Measurements from ENCODE around the gene BEST4.
"Not testable (repeated sequence)": the region's sequence is repeated elsewhere in the genome, so short reads cannot be mapped to it uniquely, and the experiment has no call there.

BEST4 gene

DNA sequence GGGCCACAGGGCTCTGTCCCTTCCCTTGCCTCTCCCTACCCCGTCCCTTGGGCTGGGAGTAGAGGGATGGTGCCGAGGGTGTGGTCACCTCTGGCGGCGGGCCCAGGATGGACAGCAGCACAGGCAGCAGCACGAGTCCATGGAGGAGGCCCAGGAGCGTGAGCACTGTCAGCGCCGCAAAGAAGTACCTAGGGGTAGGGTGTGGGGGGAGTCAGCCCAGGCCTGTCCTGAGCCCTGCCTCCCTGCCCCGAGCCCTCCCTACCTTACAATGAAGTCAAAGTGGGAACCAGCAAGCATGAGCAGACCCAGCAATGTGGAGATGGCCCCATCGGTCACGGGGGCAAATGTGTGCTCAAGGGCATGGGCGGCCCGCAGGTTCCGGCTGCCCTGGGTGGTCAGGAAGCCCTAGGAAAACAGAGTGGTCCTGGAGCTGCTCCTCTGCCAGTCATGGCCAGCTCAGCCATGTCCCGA is 35.0 kb upstream of the BEST4 start:
- Mint-ChIP-seq H3K27me3 (ENCODE audit: low read depth) (no peaks in the 10 kb centered on the region), H3K4me3 (no peak overlapping the region), H3K4me1 (ENCODE audit: low read depth) (peaks cover 26% of the 10 kb centered on the region), H3K27ac (no peak overlapping the region), H3K36me3 (ENCODE audit: low read depth) (peaks cover 2% of the 10 kb centered on the region), H3K9me3 (no peaks in the 10 kb centered on the region)

DNA sequence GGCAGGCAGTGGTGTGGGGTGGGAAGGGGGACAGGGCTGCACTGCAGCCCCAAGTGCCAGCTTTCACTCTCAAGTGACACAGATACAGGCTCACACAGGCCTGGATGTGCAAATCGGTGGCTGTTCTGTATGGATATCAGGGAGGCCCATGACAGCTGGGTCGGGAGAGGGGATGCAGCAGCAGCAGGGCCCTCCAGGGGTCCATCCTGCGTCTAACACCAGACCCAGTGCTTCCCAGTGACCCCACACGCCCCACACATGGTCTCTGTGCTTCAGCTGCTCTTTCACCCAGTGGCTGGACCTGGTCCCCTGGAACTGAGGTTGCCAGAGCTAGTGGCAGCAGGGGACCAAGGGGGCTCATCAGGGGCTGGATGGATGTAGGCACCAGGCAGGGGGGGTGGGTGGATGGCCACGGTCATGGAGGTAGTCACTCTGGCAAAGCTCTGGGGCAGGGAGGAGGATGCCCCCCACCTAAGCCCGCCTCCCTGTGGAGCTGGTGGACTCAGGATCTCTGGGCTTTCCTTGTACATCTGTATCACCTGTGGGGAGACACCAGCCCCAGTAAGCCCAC is 34.2 kb upstream of the BEST4 start:
- Mint-ChIP-seq H3K4me3 (no peak overlapping the region), H3K27ac (no peak overlapping the region), H3K27me3 (ENCODE audit: low read depth) (no peaks in the 10 kb centered on the region), H3K9me3 (no peaks in the 10 kb centered on the region), H3K36me3 (ENCODE audit: low read depth) (peaks cover 6% of the 10 kb centered on the region), H3K4me1 (ENCODE audit: low read depth) (peaks cover 31% of the 10 kb centered on the region)

DNA sequence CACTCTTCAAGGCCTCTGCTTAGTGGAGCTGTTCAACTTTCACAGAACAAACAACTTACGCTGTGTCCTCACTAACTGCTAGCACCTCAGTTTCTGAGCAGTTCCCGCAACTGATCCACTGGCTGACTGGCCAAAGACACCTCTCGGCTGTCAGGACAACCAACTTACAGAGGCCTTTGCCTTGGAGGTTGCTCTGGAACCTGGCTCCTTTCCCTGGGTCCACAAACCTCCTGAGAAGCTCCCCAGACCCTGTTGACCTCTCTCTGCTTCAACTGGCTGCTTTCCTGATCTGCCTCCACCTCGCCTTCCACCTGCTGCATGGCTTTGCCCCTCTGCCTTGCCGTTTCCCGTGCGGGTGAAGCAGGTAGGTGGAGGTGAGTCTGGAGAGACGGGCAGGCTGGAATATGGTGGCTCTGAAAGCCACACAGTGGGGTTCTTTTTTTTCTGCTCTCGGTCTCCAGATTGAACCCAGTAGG is 33.3 kb upstream of the BEST4 start:
- no peaks in the 10 kb centered on the region for H3K9me3 Mint-ChIP-seq
- H3K27me3 Mint-ChIP-seq (ENCODE audit: low read depth): no peaks in the 10 kb centered on the region
- peak overlapping the region; percentile 87 for H3K4me3 Mint-ChIP-seq
- peaks cover 30% of the 10 kb centered on the region for H3K4me1 Mint-ChIP-seq (ENCODE audit: low read depth)
- peak overlapping the region; percentile 43 for H3K27ac Mint-ChIP-seq
- H3K36me3 Mint-ChIP-seq (ENCODE audit: low read depth): peaks cover 6% of the 10 kb centered on the region

DNA sequence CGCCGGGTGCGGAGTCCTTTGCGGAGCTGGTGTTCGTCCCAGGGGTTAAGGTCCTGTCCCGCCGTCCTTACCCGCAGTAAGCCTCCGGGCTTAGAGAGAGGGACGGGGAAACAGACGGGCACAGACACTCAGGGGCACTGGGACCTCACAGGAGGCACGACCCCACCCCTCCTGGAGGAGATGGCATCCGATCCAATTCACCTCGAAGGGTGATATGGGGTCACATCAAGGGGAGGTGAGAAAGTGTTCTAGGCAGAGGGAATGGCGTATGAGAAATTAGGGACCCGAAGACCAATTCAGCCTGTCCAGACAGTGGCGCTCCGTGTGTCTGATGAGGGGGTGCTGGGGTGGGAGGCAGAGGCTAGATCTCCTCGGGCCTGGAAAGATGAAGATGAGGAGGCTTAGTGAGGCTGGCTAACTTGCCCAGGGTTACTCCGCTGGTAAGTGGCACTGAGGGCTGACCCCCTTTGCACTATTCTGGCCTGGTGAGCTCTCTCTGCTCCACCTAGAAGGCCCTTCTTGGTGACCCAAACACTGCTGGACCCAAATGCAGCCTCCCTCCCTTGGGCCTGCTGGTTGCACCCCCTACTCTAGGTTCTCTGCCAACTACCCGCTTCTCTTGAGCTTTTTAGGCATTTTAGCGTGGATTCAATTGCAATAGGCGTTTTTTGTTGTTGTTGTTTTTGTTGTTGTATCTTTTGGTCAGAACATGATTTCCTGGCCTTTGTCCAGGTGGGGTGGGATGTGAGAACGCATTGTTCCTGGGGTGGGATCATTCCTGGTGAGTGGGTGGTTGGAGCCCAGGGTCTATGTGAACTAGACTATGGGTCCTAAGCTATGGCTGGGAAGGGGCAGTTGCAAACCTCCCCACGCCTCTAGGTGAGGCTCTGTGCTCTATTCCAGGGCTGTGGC is 32.6 kb upstream of the BEST4 start:
- Mint-ChIP-seq H3K4me1 (ENCODE audit: low read depth) (peaks cover 30% of the 10 kb centered on the region), H3K4me3 (peak overlapping the region; percentile 87), H3K9me3 (no peaks in the 10 kb centered on the region), H3K27ac (peak overlapping the region; percentile 99), H3K36me3 (ENCODE audit: low read depth) (peaks cover 7% of the 10 kb centered on the region), H3K27me3 (ENCODE audit: low read depth) (no peaks in the 10 kb centered on the region)

DNA sequence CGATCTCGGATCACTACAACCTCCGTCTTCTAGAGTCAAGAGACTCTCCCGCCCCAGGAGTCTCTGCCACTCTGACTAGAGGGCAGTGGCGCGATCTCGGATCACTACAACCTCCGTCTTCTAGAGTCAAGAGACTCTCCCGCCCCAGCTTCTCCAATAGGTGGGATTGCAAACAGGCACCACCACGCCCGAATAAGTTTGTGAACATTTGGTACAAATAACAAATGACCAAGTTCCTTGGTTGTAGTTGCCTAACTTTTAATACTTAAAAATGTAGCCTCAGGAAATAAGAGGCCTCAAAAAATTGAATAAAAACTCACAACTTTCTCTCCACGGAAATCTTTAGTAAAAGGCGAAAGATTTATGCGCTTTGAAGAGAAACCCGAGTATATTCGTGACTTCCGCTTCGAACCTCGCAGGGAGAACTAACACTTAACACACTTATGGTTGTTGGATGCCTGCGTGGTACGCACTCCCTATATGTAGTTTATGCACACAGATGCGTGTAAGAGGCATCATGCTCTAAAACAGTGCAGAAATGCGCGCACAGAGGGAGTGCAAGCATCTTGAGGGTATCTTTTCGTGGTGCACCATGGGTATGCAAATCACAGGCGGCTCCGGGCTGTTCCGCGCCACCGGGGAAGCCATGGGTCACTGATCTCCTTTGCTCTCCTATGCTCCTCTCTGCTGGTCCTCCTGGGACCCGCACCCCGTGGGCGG is 31.8 kb upstream of the BEST4 start:
- peaks cover 15% of the 10 kb centered on the region for H3K36me3 Mint-ChIP-seq (ENCODE audit: low read depth)
- no peaks in the 10 kb centered on the region for H3K27me3 Mint-ChIP-seq (ENCODE audit: low read depth)
- H3K9me3 Mint-ChIP-seq: no peaks in the 10 kb centered on the region
- H3K27ac Mint-ChIP-seq: peak overlapping the region; percentile 99
- peaks cover 37% of the 10 kb centered on the region for H3K4me1 Mint-ChIP-seq (ENCODE audit: low read depth)
- H3K4me3 Mint-ChIP-seq: peak overlapping the region; percentile 87

DNA sequence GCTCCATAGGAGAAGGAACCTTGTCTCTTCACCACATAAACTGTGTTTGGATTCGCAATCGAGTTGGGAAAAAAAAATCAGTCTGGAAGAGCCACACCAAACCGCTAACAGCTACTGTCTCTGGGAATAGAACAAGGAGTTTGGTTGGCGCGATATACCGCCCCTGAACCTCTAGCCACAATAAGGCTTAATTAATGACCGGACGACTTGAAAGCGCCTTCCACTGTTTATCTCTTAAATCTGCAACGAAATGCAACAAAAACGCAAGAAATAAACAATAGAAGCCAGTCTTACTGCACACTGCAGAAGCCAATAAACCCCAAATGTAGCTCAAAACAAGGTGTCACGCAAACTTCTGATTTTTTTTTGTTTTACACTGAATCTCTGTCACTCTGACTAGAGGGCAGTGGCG is 31.2 kb upstream of the BEST4 start:
- peaks cover 38% of the 10 kb centered on the region for H3K4me1 Mint-ChIP-seq (ENCODE audit: low read depth)
- H3K27ac Mint-ChIP-seq: peak overlapping the region; percentile 99
- no peaks in the 10 kb centered on the region for H3K9me3 Mint-ChIP-seq
- H3K4me3 Mint-ChIP-seq: peak overlapping the region; percentile 87
- H3K36me3 Mint-ChIP-seq (ENCODE audit: low read depth): peaks cover 17% of the 10 kb centered on the region
- H3K27me3 Mint-ChIP-seq (ENCODE audit: low read depth): no peaks in the 10 kb centered on the region

DNA sequence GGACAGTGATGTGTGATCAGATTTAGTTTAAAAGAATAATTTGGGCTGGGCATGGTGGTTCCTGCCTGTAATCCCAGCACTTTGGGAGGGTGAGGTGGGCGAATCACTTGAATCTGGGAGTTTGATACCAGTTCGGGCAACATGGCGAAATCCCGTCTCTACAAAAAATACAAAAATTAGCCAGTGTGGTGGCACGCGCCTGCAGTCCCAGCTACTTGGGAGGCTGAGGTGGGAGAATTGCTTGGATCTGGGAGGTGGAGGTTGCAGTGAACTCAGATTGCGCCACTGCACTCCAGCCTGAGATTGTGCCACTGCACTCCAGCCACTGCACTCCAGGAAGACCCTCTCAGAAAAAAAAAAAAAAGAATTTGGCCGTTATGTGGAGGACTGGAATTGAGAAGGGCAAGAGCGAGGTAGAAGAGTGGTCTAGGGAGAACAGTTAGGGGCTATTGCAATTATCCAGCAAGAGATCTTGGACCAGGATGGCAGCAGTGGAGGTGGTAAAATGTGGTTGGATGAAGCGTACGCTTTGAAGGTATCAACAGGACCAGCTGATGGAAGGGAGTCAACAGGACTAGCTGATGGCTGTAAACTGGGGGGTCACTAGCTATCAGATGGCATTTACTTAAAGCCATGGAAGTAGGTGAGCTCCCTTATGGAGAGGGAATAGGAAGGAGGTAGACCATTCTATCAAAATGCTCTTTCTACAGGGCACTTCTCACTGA is 30.0 kb upstream of the BEST4 start:
- Mint-ChIP-seq H3K9me3 (no peaks in the 10 kb centered on the region), H3K27me3 (ENCODE audit: low read depth) (no peaks in the 10 kb centered on the region), H3K4me3 (peak overlapping the region; percentile 78), H3K36me3 (ENCODE audit: low read depth) (peaks cover 17% of the 10 kb centered on the region), H3K4me1 (ENCODE audit: low read depth) (peaks cover 44% of the 10 kb centered on the region), H3K27ac (peak overlapping the region; percentile 82)

DNA sequence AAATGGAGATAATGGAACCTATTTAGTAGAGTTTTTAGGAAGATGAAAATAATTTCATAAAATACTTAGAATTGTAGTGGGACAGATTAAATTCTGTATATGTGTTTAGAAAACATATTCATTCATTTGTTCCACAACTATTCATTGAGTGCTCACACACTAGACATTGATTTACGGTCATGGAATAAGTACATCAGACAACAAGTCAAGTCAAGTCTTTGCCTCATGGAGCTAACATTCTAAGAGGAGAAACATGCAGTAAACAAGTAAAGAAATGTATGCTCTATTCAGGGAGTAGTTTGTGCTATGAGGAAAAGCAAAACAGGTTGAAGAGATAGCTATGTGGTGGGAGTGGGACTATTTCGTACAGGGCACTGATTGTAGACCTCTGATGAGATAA is 29.3 kb upstream of the BEST4 start:
- Mint-ChIP-seq H3K36me3 (ENCODE audit: low read depth) (peaks cover 17% of the 10 kb centered on the region), H3K4me1 (ENCODE audit: low read depth) (peaks cover 40% of the 10 kb centered on the region), H3K27ac (peak overlapping the region; percentile 32), H3K9me3 (no peaks in the 10 kb centered on the region), H3K4me3 (peak overlapping the region; percentile 15), H3K27me3 (ENCODE audit: low read depth) (no peaks in the 10 kb centered on the region)

DNA sequence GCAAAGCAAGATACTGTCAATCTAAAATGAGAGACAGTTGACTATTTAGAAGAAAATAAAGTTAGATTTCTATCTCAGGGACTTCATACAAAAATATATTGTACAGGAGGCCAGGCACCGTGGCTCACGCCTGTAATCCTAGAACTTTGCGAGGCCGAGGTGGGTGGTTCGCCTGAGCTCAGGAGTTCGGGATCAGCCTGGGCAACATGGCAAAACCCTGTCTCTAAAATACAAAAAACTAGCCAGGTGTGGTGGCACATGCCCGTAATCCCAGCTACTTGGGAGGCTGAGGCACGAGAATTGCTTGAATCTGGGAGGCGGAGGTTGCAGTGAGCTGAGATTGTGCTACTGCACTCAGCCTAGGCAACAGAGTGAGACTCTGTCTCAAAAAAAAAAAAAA is 28.0 kb upstream of the BEST4 start:
- H3K27me3 Mint-ChIP-seq (ENCODE audit: low read depth); H3K9me3 Mint-ChIP-seq; H3K27ac Mint-ChIP-seq: not testable (repeated sequence)
- Mint-ChIP-seq H3K4me3 (peak overlapping the region; percentile 72), H3K4me1 (ENCODE audit: low read depth) (peaks cover 46% of the 10 kb centered on the region), H3K36me3 (ENCODE audit: low read depth) (peaks cover 26% of the 10 kb centered on the region)

DNA sequence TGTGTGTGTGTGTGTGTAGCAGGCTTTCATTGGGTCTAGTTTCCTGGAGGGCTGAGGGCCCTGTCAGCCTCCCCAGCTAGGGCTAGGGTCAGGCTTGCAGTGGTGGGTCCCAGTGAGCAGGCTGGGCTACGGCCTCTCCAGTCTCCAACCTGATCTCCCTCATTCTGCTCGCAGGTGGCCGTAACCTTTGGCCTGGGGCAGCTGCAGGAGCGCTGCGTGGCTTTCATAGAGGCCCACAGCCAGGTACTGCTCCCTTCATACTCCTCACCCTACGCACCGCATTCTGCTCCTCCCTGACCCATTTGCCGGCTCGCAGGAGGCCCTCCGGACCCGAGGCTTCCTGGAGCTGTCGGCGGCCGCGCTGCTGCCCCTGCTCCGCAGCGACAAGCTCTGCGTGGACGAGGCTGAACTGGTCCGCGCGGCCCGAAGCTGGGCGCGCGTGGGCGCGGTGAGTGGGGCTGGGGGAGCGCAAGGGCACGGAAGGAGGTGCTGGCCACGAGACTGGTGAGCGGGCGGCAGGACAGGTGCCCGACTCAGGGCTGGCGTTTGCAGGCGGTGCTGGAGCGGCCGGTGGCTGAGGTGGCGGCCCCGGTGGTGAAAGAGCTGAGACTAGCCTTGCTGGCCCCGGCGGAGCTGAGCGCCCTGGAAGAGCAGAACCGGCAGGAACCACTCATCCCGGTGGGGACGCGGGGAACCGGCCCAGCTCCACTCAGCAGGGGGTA is 25.0 kb upstream of the BEST4 start:
- Mint-ChIP-seq H3K4me1 (ENCODE audit: low read depth) (peaks cover 57% of the 10 kb centered on the region), H3K36me3 (ENCODE audit: low read depth) (peaks cover 35% of the 10 kb centered on the region), H3K4me3 (peak overlapping the region; percentile 91), H3K27me3 (ENCODE audit: low read depth) (no peaks in the 10 kb centered on the region), H3K9me3 (no peaks in the 10 kb centered on the region), H3K27ac (no peak overlapping the region)

DNA sequence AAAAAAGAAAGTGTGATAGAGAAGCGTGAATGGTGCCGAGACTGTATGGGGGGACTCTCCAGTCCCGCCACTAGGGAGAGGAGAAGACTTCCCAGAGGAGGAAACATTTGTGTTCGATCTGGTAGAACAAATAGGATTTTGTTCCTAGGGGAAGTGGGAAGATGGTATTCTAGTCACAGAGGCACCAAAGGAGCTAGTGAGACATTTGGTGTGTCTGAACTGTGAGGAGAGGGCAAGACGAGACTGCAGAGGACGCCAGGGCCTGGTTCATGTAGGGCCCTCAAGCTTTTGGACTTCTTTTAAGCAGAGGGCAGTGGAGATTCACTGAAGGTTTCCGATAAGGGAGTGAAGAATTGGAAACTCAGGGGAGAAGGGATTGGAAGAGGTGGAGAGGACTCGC is 23.3 kb upstream of the BEST4 start:
- H3K4me3 Mint-ChIP-seq: peak overlapping the region; percentile 38

DNA sequence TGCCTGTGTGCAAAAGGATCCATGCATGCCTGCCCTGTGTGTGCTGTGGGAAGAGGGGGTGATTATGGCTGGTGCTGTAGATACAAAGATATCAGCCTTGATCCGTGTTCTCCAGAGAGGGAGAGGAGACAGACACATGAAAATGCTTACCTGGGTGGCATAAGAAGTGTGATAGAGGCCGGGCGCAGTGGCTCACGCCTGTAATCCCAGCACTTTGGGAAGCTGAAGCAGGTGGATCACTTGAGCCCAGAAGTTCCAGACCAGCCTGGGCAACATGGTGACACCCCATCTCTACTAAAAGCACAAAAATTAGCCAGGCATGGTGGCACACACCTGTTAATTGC is 22.8 kb upstream of the BEST4 start:
- not testable (repeated sequence) for H3K4me3 Mint-ChIP-seq; H3K27me3 Mint-ChIP-seq (ENCODE audit: low read depth); H3K9me3 Mint-ChIP-seq
- peak overlapping the region; percentile 99 for H3K27ac Mint-ChIP-seq
- peaks cover 66% of the 10 kb centered on the region for H3K4me1 Mint-ChIP-seq (ENCODE audit: low read depth)
- peaks cover 42% of the 10 kb centered on the region for H3K36me3 Mint-ChIP-seq (ENCODE audit: low read depth)

More for the DNA sequence above, 23.3 kb upstream of the BEST4 start:
- peaks cover 65% of the 10 kb centered on the region for H3K4me1 Mint-ChIP-seq (ENCODE audit: low read depth)
- H3K27me3 Mint-ChIP-seq (ENCODE audit: low read depth): no peaks in the 10 kb centered on the region
- no peaks in the 10 kb centered on the region for H3K9me3 Mint-ChIP-seq
- peaks cover 41% of the 10 kb centered on the region for H3K36me3 Mint-ChIP-seq (ENCODE audit: low read depth)
- H3K27ac Mint-ChIP-seq: peak overlapping the region; percentile 99

DNA sequence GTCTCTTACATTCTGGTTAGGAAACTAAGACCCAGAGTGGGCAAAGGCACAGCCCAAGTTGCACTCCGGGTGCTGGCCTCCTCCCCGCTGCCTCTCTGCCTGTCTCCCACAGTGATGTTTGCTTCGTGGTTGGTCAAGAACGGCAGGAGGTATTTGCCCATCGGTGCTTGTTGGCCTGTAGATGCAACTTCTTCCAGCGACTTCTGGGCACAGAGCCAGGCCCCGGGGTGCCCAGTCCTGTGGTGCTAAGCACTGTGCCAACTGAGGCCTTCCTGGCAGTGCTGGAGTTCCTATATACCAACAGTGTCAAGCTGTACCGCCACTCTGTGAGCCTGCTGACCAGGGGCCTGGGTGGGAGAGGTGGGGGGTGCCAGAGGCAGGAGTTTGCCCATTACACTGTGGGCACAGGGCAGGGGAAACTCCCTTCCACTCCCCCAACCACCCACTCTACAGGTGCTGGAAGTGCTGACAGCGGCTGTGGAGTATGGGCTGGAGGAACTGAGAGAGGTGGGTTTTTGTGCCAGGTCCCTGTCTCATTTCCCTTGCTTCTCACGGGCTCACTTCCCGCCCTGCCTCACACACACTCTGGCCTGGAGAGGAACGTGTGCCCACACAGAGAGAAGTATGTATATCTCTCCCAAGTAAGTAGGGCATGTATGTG is 22.3 kb upstream of the BEST4 start:
- Mint-ChIP-seq H3K4me1 (ENCODE audit: low read depth) (peaks cover 67% of the 10 kb centered on the region), H3K27me3 (ENCODE audit: low read depth) (no peaks in the 10 kb centered on the region), H3K27ac (peak overlapping the region; percentile 99), H3K4me3 (no peak overlapping the region), H3K9me3 (no peaks in the 10 kb centered on the region), H3K36me3 (ENCODE audit: low read depth) (peaks cover 41% of the 10 kb centered on the region)
